Measurements from ENCODE around the gene TBC1D14.
A peak's percentile ranks its signal among the peaks of the same experiment; 100 is the strongest.

TBC1D14 gene

DNA sequence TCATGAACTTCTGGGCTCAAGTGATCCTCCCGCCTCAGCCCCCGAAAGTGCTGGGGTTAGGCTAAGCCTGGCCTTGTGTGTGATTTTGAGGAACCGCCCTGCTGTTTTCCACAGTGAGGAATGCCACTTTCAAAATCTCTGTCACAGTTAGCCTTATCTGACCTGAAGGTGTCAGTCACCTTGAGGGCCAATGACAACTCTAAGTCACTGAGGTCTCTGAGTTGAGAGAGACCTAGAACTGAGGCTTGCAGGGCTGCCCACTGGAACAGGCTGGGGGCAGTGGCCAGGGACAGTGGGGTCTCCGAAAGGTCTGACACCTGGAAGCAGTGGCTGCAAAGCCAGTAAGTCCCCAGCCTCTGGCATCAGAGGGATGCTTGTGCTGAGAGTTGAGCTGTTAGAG lies 139.7 kb downstream of the TBC1D14 start:
- DNase-seq, result no peak

DNA sequence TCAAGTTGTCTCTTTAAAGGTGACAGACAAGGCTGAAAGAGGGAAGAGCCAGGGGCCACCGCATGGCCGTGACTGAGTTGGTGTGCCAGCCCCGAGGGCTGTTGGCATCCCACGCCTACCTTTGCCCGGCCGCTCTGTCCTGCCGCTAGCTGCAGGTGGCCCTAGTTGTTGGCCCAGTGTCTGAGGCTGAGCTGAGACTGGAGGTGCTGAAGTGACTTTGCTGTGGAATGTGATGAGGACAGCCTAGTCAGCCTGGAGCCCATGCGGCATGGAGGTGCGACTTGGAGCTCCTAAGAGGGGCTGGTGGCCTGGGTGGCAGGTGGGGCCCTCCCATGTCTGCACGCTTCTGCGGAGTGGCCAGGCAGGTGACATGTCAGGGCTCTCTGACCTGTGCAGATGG lies 140.1 kb downstream of the TBC1D14 start:
- no peak for DNase-seq

DNA sequence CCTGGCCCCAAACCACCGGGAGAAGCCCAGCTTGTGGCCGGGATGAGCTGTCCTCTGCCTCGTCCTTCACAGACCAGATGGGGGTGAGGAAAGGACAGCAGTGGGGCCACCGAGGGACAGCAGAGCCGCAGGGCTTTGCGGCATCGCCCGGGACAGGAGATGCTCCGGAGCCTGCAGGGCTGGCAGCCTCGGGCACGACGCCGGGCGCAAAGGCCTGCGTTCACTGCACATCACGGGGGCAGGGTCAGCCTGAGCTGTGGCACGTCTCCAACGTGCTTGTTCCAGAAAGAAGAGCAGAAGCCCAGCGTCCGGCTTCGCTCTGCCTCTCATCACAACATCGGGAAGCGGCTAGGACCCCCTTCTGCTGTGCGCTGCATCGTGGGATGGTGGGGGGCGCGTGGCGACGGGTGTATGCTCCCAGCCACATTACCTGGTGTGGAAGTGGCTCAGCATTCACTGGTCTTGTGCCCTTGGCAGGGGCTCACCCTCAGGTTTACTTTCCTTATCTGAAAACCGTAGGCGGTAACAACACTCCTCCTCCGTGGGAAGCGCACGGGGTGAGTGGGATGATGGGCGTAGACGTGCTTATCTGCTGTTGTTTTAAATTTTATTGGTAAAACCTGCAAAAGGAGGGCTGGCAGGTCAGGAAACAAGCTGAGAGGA lies 141.0 kb downstream of the TBC1D14 start:
- no peak for DNase-seq

DNA sequence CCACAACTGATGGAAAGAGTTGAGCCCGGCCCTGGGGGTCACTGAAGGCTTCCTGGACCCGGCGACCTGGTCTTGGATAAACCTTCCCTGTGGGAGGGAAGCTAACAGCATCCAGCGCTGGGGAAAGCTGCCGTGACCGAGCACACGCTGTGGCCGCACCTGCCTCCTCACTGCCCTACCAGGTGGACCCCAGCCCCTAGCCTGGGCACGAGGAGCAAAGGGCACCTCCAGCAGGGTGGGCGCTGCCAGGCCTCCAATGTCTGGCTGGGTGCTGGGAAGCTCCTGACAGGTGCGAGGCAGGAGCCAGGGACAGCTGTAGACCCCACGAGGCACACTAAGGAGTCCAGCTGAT lies 141.5 kb downstream of the TBC1D14 start:
- no peak for DNase-seq

DNA sequence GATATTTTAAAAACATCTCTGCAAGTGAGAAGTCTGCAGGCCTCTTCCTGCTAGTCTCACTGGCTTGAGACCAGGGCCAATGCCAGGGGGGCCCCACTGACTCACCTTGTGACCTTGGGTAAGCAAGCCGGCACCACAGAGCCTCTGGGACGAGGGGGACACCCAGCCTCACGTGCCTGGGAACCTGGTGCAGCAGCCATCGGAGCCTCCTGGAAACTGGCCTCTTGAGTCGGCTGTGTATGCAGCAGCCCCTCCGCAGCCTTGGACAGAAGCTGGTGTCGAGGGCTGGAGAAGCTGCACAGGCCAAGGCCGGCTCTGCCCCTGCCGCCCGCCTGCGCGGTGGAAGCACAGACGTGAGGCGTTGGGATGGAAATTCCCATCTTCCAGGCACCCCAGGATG lies 142.3 kb downstream of the TBC1D14 start:
- no peak for DNase-seq

DNA sequence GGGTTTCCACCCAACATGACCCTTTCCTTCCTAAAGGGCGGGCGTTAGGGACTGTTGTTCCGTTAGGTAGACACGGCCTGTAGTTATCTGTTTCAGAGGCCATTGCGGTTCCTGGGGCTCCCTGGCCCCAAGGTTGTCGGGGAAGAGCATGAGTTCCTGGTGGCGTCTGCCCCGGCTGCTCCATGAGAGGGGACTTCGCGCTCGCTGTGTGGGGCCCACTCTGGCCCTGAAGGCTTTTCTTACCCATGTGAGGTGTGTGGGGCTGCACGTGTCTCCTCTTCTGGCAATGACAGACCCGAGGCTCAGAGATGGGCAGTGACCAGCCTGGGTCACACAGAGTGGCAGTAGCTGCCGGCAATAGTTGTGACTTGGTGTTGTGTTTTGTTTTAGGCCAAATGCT lies 142.7 kb downstream of the TBC1D14 start:
- no peak for DNase-seq

DNA sequence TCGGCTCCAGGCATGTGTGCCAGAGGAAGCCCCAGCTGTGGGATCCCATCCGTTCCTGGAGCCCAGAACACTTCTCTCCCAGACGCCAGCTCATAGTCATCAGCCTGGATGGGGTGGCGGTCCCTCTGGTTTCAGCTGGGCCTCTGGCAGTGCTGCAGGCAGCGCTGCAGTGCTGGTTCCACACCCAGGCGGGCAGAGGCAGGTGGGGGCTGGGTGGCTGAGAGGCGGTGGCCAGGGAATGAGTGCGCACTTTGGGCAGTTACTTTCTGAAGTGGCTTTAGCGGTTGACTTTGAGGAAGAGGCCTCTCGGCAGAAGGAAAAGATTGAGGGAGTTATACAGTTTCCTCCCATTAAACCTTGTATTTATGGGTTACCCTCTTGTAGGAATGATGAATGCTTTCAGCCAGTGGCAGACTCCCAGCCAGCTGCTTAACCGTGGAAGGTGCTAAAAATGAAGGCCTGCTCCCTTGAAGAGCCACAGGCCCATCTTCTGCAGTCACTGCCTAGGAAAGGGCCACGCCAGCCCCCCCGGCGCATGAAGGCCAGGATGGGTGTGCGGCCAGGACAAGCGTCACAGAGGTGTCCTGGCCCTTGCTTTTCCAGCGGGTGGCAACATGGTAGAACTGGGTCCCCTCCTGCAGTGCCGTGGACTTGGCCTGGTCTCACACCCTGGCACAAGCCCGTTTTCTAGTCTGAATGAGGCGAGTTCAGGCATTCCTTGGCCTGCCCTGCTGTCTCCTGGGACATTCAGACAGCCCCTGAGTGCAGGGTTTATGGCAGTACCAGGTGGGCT lies 143.5 kb downstream of the TBC1D14 start:
- no peak for DNase-seq

DNA sequence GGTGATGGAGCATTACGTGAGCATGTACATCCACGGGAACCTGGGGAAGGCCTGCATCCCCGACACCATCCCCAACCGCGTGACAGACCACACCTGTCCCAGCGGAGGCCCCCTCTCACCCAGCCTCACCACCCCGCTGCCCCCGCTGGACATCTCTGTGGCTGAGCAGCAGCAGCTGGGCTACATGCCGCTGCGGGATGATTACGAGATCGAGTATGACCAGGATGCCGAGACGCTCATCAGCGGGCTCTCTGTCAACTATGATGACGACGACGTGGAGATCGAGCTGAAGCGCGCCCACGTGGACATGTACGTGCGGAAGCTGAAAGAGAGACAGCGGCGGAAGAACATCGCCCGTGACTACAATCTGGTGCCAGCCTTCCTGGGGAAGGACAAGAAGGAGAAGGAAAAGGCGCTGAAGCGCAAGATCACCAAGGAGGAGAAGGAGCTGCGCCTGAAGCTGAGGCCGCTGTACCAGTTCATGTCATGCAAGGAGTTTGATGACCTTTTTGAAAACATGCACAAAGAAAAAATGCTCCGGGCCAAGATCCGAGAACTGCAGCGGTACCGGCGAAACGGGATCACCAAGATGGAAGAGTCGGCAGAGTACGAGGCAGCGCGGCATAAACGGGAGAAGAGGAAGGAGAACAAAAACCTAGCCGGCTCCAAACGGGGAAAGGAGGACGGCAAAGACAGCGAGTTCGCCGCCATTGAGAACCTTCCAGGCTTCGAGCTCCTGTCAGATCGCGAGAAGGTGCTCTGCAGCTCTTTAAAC lies 144.7 kb downstream of the TBC1D14 start:
- no peak for DNase-seq

DNA sequence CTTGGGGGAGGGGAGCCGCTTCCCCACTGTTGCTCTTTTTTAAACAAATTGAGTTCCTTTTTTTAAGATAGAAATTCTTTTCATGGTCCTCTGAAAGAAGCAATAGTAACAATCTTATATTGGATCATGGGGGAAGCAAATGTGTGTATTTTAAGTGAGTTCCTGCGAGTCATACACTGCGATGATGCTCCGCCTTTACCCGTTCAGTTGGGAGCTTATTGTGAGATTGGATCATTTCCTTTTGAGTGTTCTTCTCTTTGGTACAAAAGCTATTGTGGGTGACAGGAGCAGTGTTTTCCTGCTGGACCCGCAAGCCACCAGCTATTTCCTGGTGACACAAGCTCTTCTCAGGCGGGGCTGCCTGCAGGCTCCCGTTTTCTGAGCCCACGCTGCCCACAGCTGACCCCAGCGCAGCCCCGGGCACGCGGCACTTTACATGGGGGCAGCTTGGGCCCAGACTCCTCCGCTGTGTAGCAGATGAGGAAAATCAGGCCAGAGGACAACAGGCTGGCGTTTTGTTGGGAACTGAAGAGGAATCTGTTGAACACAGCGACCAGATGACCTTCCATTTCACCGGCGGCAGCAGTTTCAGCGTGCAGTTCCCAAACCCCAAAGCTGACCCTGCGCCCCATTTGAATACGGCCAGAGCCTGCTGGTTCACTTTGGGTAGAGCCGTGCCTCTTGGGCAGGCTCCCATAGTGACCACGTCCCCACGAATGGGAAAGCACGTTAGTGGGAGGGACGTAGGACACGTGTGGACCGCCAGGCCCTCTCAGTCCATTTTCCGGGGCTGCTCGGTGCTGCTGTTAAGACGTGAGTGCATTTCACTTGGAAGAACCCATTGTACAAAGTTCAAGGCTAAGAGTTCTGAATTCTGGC lies 145.7 kb downstream of the TBC1D14 start:
- DNase-seq, result no peak

DNA sequence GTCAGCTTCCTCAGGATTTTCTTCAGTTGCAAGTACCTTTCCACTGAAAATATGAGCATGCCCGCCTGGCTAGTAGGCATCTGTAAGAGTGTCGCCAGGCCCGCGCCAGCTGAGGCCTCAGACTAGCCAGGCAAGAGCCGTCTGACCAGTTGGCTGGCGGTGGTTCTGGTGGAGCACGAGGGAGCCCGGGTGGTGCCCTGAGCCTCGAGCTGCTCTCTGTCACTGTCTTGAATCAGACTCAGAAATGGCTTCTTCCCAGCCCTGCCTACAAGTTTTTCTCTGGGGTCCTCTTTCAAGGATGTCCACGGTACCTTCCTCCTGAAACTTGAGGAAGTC lies 146.3 kb downstream of the TBC1D14 start:
- no peak for DNase-seq

DNA sequence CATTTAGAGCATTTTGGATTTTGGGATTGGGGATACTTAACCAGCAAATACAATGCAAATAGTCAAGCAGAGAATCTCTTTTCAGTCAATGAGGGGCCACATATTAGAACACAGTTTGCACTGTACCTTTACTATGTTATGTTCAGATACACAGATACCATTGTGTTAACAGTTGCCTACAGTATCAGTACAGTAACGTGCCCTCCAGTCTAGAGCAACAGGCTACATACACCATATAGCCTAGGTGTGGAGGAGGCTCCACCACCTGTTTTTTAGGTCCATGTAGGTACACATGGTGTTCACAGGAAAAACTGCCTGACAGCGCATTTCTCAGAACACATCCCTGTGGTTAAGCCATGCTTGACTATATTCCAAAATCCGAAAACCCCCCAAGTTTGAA lies 149.2 kb downstream of the TBC1D14 start:
- no peak for DNase-seq

DNA sequence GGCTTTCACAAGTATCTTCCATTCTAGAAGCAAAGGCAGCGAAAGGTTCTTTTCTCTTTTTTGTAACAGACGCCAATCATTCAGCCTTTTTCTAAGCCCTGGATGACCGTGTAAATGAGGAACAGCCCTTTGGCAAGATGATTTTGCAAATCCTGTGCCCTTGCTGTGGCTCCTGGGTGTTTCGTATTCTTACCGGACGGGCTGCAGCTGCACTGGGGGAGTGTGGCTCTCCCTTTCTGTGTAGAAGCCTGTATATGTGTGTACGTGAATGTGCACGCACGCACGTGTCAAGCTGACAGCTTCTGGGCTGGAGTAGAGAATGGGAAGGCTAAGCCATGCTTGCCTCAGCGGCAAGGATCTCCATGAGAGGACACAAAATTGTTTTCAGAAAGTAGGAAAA lies 150.0 kb downstream of the TBC1D14 start:
- DNase-seq, result no peak

DNA sequence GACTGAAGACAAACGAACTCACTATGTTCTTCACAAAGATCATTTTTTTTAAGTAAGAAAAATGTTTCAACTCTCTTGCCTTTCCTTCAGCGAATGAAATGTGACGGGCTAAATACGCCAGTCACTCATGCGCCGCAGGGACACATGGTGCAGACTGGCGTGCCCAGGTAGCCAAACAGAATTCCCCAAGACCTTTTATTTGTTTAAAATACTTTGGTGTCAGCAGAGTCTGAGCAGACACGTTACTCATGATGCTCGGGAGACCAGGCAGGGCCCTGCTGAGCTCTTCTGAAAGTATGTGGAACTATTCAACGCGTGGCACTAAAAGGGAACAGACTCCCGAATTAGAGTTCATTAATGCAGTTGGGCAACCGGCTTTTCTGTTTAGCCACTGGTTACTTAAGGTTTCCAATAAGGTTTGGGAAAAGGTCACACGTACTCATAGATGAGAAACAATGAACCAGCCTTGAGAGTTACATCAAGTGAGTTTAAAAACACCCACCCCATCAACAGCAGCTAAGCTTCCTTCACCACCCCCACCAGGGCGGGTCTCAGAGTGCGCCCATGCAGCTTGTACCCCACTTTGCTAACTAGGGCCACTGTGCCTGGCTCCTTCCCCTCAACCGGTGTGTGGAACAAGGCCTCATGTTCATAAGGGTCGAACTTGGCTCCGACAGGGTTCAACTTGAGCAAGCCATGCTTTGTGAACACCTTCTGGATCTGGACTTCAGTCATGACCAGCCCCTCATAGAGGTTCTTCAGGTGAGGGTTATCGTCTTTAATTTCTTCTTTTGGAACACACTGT lies 150.9 kb downstream of the TBC1D14 start:
- DNase-seq, result no peak

DNA sequence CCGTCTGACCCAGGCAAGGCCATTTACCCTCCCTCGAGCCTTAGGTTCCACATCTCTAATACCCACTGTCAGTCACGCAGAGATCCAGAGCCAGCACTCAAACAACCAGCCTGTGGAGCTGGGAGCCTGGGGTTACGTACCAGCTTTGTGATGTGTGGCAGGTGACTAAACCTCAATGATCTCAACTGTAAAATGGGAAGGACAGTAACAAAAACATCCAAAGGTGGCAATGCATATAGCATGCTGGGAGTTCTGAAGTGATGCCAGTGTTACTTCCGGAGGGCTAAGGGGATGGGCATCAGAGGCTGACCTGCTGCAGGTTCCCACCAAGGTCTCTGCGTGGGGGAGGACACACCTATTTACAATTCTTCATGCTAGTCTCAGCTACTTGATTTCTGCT lies 152.2 kb downstream of the TBC1D14 start:
- DNase-seq, result no peak

DNA sequence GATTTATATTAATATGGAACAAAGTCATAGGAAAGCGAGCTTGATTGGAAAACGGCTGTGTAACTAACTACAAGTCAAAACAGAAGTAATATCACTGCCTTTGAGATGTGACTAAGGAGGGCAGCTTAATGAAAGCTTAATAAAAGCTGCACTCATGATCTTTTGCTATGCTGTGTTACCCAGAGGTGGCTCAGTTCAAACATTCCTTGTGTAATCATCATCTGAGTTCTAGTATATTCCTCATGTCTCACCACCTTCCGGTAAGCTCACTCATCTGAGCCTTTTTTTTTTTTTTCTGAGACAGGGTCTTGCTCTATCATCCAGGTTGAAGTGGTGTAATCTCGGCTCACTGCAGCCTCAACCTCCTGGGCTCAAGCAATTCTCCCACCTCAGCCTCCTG lies 153.2 kb downstream of the TBC1D14 start:
- DNase-seq, result no peak

DNA sequence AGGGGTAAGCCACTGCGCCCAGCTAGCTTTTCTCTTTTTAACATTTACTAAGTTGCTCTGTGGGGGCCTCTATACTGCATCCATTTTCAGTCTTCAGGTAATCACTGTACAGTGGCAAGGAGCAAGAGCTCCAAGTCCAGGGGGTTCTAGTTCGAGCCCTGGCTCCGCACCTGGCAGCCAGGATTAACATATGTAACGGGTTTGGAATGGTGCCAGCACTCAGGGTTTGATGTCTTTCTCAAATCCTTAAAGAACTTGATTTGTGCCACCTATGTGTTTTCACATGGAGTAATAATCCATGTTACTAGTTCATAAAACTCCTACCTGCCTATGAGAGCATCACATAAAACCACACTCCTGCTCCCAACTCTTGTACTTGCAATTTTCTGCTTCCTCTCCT lies 153.7 kb downstream of the TBC1D14 start:
- no peak for DNase-seq

DNA sequence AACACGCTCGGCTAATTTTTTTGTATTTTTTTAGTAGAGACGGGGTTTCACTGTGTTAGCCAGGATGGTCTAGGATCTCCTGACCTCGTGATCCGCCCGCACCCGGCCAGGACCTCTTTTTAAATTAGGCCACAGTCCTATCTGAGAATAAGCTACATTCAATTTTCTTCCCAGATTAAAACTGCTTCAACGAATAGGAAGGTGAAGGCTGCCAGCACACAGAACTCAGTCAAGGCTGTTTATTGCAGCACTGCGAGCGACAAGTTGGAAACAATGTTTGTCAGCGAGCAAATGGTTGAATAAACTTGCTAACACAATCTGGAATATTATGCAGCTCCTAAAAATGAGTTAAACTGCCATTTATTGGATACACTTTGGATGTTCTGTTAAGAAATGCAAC lies 156.4 kb downstream of the TBC1D14 start:
- DNase-seq, result no peak

DNA sequence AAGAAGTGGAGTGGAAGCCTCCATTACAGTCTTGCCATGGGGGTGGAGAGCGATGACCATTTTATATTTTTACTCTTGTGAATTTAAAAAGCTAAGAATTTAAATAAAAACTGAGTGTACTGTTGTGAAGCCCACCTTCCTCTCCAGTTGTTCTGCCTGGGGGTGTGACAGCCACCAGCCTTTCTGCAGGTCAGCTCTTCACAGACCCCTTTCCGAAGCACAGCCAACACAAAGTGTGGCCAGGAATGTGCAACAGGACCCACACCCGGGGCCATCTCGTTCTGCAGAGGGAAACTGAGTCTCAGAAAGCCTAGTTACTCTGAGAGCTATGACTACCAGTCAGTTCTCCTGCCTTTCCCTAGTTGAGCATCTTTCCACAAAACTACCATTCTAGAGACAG lies 156.9 kb downstream of the TBC1D14 start:
- DNase-seq, result no peak

DNA sequence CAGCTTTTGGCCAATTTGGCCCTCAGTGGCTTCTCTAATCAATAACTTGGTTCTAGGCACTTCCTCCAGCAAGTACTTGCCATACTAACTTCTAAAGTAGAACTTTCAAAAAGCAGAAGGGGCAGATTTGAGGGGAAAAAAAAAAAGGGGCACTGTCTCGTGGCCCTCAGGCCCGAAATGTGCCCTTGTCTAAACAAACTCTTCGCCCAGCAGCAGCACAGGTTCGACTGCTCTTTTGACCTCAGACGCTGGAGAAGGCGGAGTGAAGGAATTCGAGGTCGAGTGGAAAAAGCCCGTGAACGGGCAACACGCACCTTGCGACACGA lies 157.5 kb downstream of the TBC1D14 start:
- DNase-seq, result no peak

DNA sequence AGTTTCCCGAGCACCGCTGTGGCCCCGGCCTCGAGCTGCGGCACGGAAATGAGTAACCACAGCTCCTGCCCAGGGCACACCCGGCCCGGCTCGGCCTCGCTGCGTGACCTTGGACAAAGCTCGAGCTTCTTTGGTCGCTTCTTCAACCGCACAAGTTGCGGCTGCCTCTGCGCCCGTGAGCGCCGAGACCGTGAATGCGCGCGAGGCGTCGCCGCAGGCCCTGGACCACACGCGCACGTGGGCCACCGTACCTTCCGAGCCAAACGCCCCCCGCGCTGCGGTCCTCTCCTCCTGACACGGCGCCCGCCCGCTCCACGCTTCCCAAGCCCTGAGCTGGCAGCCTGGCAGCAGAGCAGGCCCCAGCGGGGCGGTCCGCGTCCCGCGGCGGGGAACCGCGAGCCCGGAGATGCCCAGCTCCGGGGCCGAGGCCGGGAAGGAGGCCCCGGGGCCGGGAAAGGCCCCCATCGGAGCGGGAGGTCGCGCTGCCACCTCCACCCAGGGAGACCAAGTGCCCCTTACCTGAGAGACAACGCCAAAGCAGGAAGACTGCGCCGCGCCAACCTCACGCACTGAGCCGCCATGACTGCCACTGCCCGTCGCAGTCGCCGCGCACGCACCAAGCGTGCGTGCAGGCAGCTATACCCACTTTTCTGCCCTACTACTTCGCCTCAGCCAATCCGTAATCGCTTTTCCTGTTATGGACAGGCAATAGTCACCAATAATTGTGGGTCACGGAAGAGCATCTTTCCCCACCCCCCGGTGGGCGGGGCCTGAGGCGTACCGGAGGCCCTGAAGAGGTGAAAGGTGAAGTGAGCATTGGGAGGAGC lies 158.0 kb downstream of the TBC1D14 start, which contains the start of gene GRPEL1:
GRPEL1 (minus strand) TSS at position 613 of the 827 bp plus-strand sequence; CDS start at position 581, 32 bp downstream.
- DNase-seq, result peak; percentile 100

DNA sequence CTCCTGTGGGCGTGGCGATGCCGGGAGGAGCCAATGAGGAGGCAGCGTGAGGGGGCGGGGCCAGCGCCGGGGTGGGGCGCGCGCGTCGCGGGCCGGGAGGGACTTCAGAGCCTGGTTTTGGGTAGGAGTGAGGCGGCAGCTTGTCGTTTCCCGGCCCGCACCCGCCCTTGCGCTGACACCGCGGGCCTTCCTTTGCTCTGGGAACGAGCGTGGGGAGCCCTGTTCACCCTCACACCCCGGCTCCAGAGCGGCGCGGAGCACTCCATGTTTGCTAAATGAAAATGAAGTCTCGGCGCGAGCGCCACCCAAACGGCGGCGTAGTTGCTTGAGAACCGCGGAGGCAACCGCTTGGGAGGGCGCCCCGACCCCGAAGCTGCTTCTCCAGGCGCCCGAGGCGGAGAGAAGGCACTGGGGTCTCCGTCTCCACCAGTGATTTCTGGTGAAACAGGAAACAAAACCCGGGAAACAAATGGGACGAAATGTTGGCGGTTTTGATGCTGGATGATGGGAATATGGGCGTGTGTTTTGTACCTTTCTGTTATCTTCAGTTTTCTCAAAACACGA lies 158.7 kb downstream of the TBC1D14 start:
- DNase-seq, result no peak
